SK-N-SH treated with all-trans-retinoic acid at 6 μM for 48 hours (cell line): ENCODE results near the gene MYO1B.

Experiments used
- ESRRG ChIP-seq: fragments of 250-450 bp; sonication (Bioruptor Pico); IDR thresholded peaks from 2 replicates; pipeline ENCODE4 v1.6.1; 2021; ENCODE audit warnings: mild to moderate bottlenecking
- GLIS3 ChIP-seq: fragments of 250-450 bp; sonication (Bioruptor Pico); IDR thresholded peaks from 2 replicates; pipeline ENCODE4 v1.5.0; 2020; ENCODE audit warnings: mild to moderate bottlenecking, moderate library complexity
- RARB ChIP-seq: fragments of 250-450 bp; sonication (Bioruptor Pico); IDR thresholded peaks from 2 replicates; pipeline ENCODE4 v1.8.0; 2021; ENCODE audit warnings: mild to moderate bottlenecking, moderate library complexity
- ZC3H10 ChIP-seq: fragments of 250-450 bp; sonication (Bioruptor Pico); IDR thresholded peaks from 2 replicates; pipeline ENCODE4 v1.5.1; 2021; ENCODE audit warnings: mild to moderate bottlenecking, moderate library complexity
- TF ChIP-seq, protein P1 (sequence below): fragments of 250-450 bp; sonication (Bioruptor Pico); IDR thresholded peaks from 2 replicates; pipeline ENCODE4 v1.5.1; 2021; ENCODE audit warnings: mild to moderate bottlenecking, moderate library complexity

DNA sequence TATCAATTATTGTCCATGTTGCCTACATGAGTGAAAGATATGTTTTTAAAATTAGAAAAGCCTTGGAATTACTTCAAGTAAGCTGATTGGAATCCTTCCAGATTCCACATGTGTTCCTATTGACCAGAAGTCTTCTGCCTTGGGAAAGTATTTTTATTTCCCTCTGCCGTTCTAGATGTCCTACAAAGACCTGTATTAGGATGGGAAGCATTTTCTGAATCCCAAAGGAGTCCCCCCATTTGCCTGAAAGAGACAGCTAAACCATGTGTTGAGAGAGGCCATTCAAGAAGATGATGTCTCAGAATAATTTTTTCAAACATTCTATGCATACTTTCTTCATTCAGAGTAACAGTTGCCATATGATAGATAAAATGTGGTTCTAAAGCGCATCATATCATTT lies 19.0 kb upstream of the MYO1B start:
- TF ChIP-seq GLIS3 (CRISPR knock-in tag): no peak
- TF ChIP-seq ESRRG (CRISPR knock-in tag): no peak
- TF ChIP-seq, protein P1, sequence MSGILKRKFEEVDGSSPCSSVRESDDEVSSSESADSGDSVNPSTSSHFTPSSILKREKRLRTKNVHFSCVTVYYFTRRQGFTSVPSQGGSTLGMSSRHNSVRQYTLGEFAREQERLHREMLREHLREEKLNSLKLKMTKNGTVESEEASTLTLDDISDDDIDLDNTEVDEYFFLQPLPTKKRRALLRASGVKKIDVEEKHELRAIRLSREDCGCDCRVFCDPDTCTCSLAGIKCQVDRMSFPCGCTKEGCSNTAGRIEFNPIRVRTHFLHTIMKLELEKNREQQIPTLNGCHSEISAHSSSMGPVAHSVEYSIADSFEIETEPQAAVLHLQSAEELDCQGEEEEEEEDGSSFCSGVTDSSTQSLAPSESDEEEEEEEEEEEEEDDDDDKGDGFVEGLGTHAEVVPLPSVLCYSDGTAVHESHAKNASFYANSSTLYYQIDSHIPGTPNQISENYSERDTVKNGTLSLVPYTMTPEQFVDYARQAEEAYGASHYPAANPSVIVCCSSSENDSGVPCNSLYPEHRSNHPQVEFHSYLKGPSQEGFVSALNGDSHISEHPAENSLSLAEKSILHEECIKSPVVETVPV (CRISPR knock-in tag): no peak
- no peak for TF ChIP-seq ZC3H10 (CRISPR knock-in tag)
- no peak for TF ChIP-seq RARB
